Trophoblast cell (in vitro differentiated cells and primary cell): ENCODE data around the gene XPR1.

Experiments
- DNase-seq, 2 donors: peaks; one replicate each; pipeline ENCODE4 v3.0.0-alpha.2; 2016
- H2AFZ ChIP-seq: 2 replicates; pipeline ENCODE4 v1.6.1; 2013; ENCODE audit warnings: low read length, moderate library complexity, mild to moderate bottlenecking; ENCODE audit not compliant: insufficient read depth, poor library complexity
- H2AK5ac ChIP-seq: 2 replicates; pipeline ENCODE4 v1.6.1; 2013; ENCODE audit warnings: mild to moderate bottlenecking, low read length
- H2BK120ac ChIP-seq: 2 replicates; pipeline ENCODE4 v1.6.1; 2013; ENCODE audit warnings: low read length, mild to moderate bottlenecking, moderate library complexity; ENCODE audit not compliant: insufficient read depth, poor library complexity
- H2BK12ac ChIP-seq: 2 replicates; pipeline ENCODE4 v1.6.1; 2013; ENCODE audit warnings: mild to moderate bottlenecking, low read length, moderate library complexity
- H2BK5ac ChIP-seq: 2 replicates; pipeline ENCODE4 v1.6.1; 2013; ENCODE audit warnings: low read length, low read depth, moderate library complexity, mild to moderate bottlenecking; ENCODE audit not compliant: poor library complexity
- H3K14ac ChIP-seq: 2 replicates; pipeline ENCODE4 v1.6.1; 2013; ENCODE audit warnings: mild to moderate bottlenecking, low read length
- H3K18ac ChIP-seq: 2 replicates; pipeline ENCODE4 v1.6.1; 2013; ENCODE audit warnings: mild to moderate bottlenecking, low read length
- H3K23ac ChIP-seq: 2 replicates; pipeline ENCODE4 v1.6.1; 2013; ENCODE audit warnings: low read length
- H3K27ac ChIP-seq: 2 replicates; pipeline ENCODE4 v1.5.1; 2013; ENCODE audit warnings: low read depth, mild to moderate bottlenecking, inconsistent platforms, low read length, moderate library complexity
- H3K27me3 ChIP-seq: 2 replicates; pipeline ENCODE4 v1.6.1; 2013; ENCODE audit warnings: inconsistent platforms, mild to moderate bottlenecking, low read length, moderate library complexity; ENCODE audit not compliant: insufficient read depth
- H3K36me3 ChIP-seq, 2 experiments: 1 replicate in 1 of 2; 2 replicates in 1 of 2; pipeline ENCODE4 v1.6.1; 2013; ENCODE audit warnings: low read length in 2 of 2, mild to moderate bottlenecking in 2 of 2, moderate library complexity in 1 of 2; ENCODE audit not compliant: insufficient read depth in 2 of 2, control insufficient read depth in 1 of 2
- H3K4ac ChIP-seq: 2 replicates; pipeline ENCODE4 v1.6.1; 2013; ENCODE audit warnings: low read depth, mild to moderate bottlenecking, low read length, moderate library complexity
- H3K4me1 ChIP-seq, 2 experiments: 1 replicate in 1 of 2; 2 replicates in 1 of 2; pipeline ENCODE4 v1.6.1; 2013; ENCODE audit warnings: low read length in 2 of 2, mild to moderate bottlenecking in 2 of 2, moderate library complexity in 1 of 2; ENCODE audit not compliant: insufficient read depth in 2 of 2, control insufficient read depth in 1 of 2
- H3K4me2 ChIP-seq: 2 replicates; pipeline ENCODE4 v1.6.1; 2013; ENCODE audit warnings: inconsistent platforms, mild to moderate bottlenecking, low read length, moderate library complexity
- H3K4me3 ChIP-seq: 2 replicates; pipeline ENCODE4 v1.5.1; 2013; ENCODE audit warnings: mild to moderate bottlenecking, low read depth, low read length, inconsistent platforms
- H3K79me1 ChIP-seq: one replicate; pipeline ENCODE4 v1.6.1; 2013; ENCODE audit warnings: low read length
- H3K79me2 ChIP-seq: 2 replicates; pipeline ENCODE4 v1.6.1; 2013; ENCODE audit warnings: low read length, mild to moderate bottlenecking; ENCODE audit not compliant: control insufficient read depth, insufficient read depth, poor library complexity
- H3K9ac ChIP-seq: 2 replicates; pipeline ENCODE4 v1.6.1; 2013; ENCODE audit warnings: mild to moderate bottlenecking, low read length
- H3K9me3 ChIP-seq: 2 replicates; pipeline ENCODE4 v1.6.1; 2013; ENCODE audit warnings: low read depth, mild to moderate bottlenecking, control low read depth, inconsistent platforms, low read length; ENCODE audit not compliant: insufficient read depth
- H4K12ac ChIP-seq: 2 replicates; pipeline ENCODE4 v1.6.1; 2013; ENCODE audit warnings: low read depth, mild to moderate bottlenecking, low read length, moderate library complexity
- H4K8ac ChIP-seq: 2 replicates; pipeline ENCODE4 v1.6.1; 2013; ENCODE audit warnings: low read depth, mild to moderate bottlenecking, low read length, moderate library complexity
- H4K91ac ChIP-seq: one replicate; pipeline ENCODE4 v1.6.1; 2013; ENCODE audit warnings: low read depth, mild to moderate bottlenecking, low read length, moderate library complexity
- WGBS: extraction: QIAGEN DNeasy Blood & Tissue Kit; methylation state at CpG from one replicate; pipeline ENCODE4 v1.1.7; 2013; ENCODE audit warnings: missing lambda C conversion rate; ENCODE audit not compliant: insufficient read length, insufficient coverage; ENCODE audit errors: extremely low coverage; 5-methylcytosine and 5-hydroxymethylcytosine counted together

The XPR1 gene

GRCh38 chr1:180922631-180923015, 290.8 kb downstream of the XPR1 start:
- Histone ChIP-seq H3K27ac (no peak overlapping the region), H3K4me3 (no peak overlapping the region), H2AK5ac (no peak overlapping the region), H4K91ac (no peak overlapping the region), H2AFZ (no peak overlapping the region), H4K8ac (no peak overlapping the region), H3K23ac (no peak overlapping the region), H2BK120ac (no peak overlapping the region), H3K18ac (no peak overlapping the region), H3K4ac (no peak overlapping the region), H3K79me1 (peaks cover 3% of the 10 kb centered on the region), H2BK12ac (peak overlapping the region; percentile 30), H3K36me3 (no peaks in the 10 kb centered on the region), H4K12ac (no peak overlapping the region), H2BK5ac (no peak overlapping the region), H3K4me1 (peaks cover 12 to 14% of the 10 kb centered on the region in 2 experiments), H3K4me2 (no peak overlapping the region), H3K27me3 (no peaks in the 10 kb centered on the region), H3K14ac (no peak overlapping the region), H3K79me2 (no peaks in the 10 kb centered on the region), H3K9me3 (peaks cover 3% of the 10 kb centered on the region), H3K9ac (no peak overlapping the region)
- WGBS, result no CpG with 5 or more reads among the region's 8 CpGs
- no peak for DNase-seq

GRCh38 chr1:180923021-180923841, 291.4 kb downstream of the XPR1 start:
- Histone ChIP-seq H2AFZ (no peak overlapping the region), H3K4me1 (peaks cover 12 to 14% of the 10 kb centered on the region in 2 experiments), H2AK5ac (no peak overlapping the region), H3K79me1 (peaks cover 3% of the 10 kb centered on the region), H3K9me3 (peaks cover 3% of the 10 kb centered on the region), H2BK120ac (no peak overlapping the region), H2BK5ac (no peak overlapping the region), H2BK12ac (no peak overlapping the region), H4K91ac (no peak overlapping the region), H3K4ac (no peak overlapping the region), H3K27me3 (no peaks in the 10 kb centered on the region), H3K4me3 (no peak overlapping the region), H3K4me2 (peak overlapping the region; percentile 39), H4K12ac (no peak overlapping the region), H3K9ac (no peak overlapping the region), H3K79me2 (no peaks in the 10 kb centered on the region), H3K18ac (no peak overlapping the region), H3K36me3 (no peaks in the 10 kb centered on the region), H4K8ac (no peak overlapping the region), H3K23ac (no peak overlapping the region), H3K27ac (no peak overlapping the region), H3K14ac (no peak overlapping the region)
- DNase-seq, result no peak
- WGBS, result no CpG with 5 or more reads among the region's 13 CpGs

- no peak for DNase-seq
- no peak overlapping the region for H3K14ac ChIP-seq
- no peaks in the 10 kb centered on the region for H3K27me3 ChIP-seq
- H3K4me2 ChIP-seq, result no peak overlapping the region
- no peak overlapping the region for H2AK5ac ChIP-seq
- H3K9me3 ChIP-seq, result no peaks in the 10 kb centered on the region
- H2BK5ac ChIP-seq, result no peak overlapping the region
- H3K4me3 ChIP-seq, result no peak overlapping the region
- no peak overlapping the region for H4K8ac ChIP-seq
- H4K91ac ChIP-seq, result no peak overlapping the region
- no peaks in the 10 kb centered on the region for H3K36me3 ChIP-seq
- H3K18ac ChIP-seq, result no peak overlapping the region
- H3K79me2 ChIP-seq, result no peaks in the 10 kb centered on the region
- H3K27ac ChIP-seq, result no peak overlapping the region
- H2AFZ ChIP-seq, result no peak overlapping the region
- H2BK12ac ChIP-seq, result no peak overlapping the region
- H3K23ac ChIP-seq, result no peak overlapping the region
- H3K9ac ChIP-seq, result no peak overlapping the region
- H4K12ac ChIP-seq, result no peak overlapping the region
- peaks cover 3% of the 10 kb centered on the region for H3K79me1 ChIP-seq
- H3K4ac ChIP-seq, result no peak overlapping the region
- no peak overlapping the region for H2BK120ac ChIP-seq
- no CpG with 5 or more reads among the region's 4 CpGs for WGBS
- H3K4me1 ChIP-seq, result peaks cover 12% of the 10 kb centered on the region in 2 experiments
Measured at GRCh38 chr1:180923887-180924286, 292.1 kb downstream of the XPR1 start.

- Histone ChIP-seq H3K79me1 (peaks cover 3% of the 10 kb centered on the region), H3K18ac (no peak overlapping the region), H2AK5ac (no peak overlapping the region), H3K36me3 (no peaks in the 10 kb centered on the region), H3K4me2 (no peak overlapping the region), H2BK12ac (no peak overlapping the region), H3K9ac (no peak overlapping the region), H3K23ac (no peak overlapping the region), H3K4ac (no peak overlapping the region), H3K14ac (no peak overlapping the region), H3K27ac (no peak overlapping the region), H3K79me2 (no peaks in the 10 kb centered on the region), H2AFZ (no peak overlapping the region), H4K12ac (no peak overlapping the region), H2BK5ac (no peak overlapping the region), H4K91ac (no peak overlapping the region), H2BK120ac (no peak overlapping the region), H3K4me1 (peaks cover 12% of the 10 kb centered on the region in 2 experiments), H3K27me3 (no peaks in the 10 kb centered on the region), H3K9me3 (no peaks in the 10 kb centered on the region), H4K8ac (no peak overlapping the region), H3K4me3 (no peak overlapping the region)
- no peak for DNase-seq
- WGBS, result no CpG with 5 or more reads among the region's 2 CpGs
Measured at GRCh38 chr1:180924939-180925338, 293.1 kb downstream of the XPR1 start.
